Hippocampal formation (tissue), 2 donors: ENCODE measurements around the gene SLC25A24.
"Not testable (repeated sequence)": the region's sequence is repeated elsewhere in the genome, so short reads cannot be mapped to it uniquely, and the experiment has no call there.

Experiments
- DNase-seq, 2 donors: peaks; one replicate each; lab custom pipeline; 2025; lab: John Stamatoyannopoulos, UW

The SLC25A24 gene

DNA sequence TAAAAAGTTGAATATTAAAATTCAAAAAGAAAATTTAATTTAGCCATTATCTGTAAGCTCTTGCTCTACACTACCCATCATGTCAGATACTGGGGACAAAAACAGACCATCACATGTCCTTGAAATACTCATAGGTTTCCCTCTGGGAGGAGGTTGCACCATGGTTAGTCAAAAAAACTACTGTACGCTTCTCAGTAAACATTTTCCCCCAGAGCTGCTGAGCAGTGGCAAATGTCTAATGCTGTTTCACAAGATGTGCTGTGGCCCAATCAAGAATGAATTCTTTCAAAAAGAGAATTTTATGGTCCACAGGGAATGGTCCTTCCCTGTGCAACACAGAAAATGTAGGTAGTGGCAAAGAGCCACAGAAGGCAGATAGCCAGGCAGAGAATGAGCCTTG lies 6.1 kb downstream of the SLC25A24 start:
- DNase-seq: no peak

DNA sequence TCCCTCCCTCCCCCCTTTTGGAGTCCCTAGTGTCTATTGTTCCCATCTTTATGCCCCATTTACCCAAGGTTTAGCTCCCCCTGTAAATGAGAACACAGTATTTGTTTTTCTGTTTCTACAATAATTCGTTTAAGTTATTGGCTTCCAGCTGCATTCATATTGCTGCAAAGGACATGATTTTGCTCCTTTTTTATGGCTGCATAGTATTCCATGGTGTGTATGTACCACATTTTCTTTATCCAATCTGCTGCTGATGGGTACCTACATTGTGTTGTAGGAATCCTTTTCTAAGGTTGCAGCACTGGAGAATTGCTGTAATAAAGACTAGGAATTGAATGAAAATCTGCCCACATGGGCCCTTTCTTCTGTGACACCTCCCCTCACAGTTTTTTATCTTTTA lies 6.8 kb downstream of the SLC25A24 start:
- no peak for DNase-seq

DNA sequence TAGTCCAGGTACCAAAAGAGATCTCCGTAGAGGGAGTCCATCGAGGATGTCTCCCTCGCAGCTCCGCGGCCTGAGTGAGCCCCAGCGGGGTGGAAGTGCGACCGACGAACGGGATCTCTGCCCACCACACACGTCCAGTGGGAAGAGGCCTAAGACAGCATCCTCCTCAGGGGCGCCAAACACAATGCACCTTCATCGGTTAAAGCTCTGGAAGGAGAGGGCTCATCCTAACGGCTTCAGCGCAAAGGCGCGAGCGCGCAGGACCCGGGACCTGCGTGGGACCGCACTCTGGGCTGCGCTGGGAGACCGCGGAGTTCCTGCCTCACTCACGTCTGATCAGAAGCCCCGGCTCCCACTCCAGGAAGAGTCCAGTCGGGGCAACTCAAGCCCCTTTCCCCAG lies 7.6 kb downstream of the SLC25A24 start:
- no peak for DNase-seq

DNA sequence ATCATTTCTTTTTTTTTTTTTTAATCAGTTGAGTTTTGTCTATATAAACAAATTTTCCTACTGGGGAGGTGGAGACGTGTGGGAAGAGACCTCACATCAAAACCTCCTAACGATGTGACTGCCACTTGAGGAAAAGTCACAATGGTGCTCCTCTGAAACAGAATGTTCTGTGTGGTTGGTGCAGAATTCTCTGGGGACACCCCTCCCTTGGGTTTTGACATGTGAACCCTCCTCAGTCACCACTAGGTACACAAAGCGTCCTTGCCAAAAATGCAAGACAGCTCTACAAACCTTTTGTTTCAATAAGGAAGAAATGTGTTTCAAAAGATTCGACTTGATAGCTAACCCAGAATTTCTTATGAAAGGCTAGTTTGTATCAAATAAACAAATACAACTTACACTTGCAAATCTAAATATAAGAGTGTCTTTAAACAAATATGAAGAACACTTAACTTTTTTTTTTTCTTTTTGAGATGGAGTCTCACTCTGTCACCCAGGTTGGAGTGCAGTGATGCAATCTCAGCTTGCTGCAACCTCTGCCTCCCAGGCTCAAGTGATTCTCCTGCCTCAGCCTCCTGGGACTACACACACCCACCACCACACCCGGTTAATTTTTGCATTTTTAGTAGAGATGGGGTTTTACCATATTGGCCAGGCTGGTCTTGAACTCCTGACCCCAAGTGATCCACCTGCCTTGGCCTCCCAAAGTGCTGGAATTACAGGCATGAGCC lies 9.3 kb downstream of the SLC25A24 start:
- no peak for DNase-seq

- DNase-seq: no peak
Measured at GRCh38 chr1:108190001-108190634, 10.0 kb downstream of the SLC25A24 start.

DNA sequence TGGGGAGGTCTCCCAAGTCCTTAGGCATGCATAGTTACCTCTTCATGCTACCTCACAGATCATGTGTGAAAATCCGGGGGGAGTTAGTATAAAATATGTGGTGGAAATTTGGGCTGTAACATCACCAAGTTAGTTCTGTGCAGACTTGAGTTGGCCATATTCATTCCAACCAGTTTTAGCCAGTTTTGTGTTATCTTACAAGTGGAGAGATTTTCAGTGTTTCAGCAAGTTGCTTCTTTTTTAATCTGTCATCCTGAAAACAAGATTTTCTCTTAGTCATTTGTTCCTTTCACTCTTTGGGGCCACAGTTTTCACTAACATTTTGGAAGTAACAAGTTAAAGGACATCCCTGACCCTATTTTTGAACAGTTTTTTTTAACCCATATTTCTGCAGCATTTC lies 11.3 kb downstream of the SLC25A24 start:
- DNase-seq: no peak

- DNase-seq: no peak
Measured at GRCh38 chr1:108182959-108183700, 17.0 kb downstream of the SLC25A24 start.

DNA sequence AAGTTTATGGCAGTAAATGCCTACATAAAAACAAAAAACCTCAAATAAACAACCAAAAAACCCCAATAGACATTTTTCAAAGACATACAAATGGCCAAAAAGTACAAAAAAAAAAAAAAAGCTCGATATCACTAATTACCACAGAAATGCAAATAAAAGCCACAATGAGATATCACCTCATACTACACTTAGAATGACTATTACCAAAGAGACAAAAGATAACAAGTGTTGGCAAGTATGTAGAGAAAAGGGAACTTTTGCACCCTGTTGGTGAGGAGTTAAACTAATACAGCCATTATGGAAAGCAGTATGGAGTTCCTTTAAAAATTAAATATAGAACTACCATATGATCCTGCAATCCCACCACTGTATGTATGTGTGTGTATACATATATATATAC lies 21.1 kb downstream of the SLC25A24 start:
- DNase-seq: no peak

- not testable (repeated sequence) for DNase-seq
Measured at GRCh38 chr1:108162409-108162808, 37.7 kb downstream of the SLC25A24 start.

GRCh38 chr1:108159951-108160350 lies 40.2 kb downstream of the SLC25A24 start:
- not testable (repeated sequence) for DNase-seq

- DNase-seq: no peak
Measured at GRCh38 chr1:108158893-108159453, 41.2 kb downstream of the SLC25A24 start.

DNA sequence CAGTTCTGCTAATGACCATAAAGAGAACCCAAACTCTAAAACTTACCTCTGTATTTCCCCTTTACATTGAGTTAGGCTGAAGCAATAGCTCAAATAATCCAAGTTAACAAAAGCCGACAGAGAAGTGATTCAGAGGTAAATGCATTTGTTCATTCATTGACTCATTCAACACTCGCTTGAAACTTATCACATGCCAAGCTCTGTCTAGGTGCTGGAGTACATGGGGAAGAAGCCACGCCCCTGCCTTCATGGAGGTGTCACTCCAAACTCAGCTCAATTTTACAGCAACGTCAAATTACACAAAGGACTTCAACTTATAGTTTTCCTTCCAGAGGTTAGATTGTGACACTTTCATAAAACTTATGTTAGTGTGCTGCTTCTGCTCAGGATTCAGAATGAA lies 45.8 kb downstream of the SLC25A24 start:
- no peak for DNase-seq

- DNase-seq: no peak
Measured at GRCh38 chr1:108152782-108153222, 47.3 kb downstream of the SLC25A24 start.

- no peak for DNase-seq
Measured at GRCh38 chr1:108151548-108151947, 48.6 kb downstream of the SLC25A24 start.

GRCh38 chr1:108149796-108150467 lies 50.2 kb downstream of the SLC25A24 start:
- no peak for DNase-seq

DNA sequence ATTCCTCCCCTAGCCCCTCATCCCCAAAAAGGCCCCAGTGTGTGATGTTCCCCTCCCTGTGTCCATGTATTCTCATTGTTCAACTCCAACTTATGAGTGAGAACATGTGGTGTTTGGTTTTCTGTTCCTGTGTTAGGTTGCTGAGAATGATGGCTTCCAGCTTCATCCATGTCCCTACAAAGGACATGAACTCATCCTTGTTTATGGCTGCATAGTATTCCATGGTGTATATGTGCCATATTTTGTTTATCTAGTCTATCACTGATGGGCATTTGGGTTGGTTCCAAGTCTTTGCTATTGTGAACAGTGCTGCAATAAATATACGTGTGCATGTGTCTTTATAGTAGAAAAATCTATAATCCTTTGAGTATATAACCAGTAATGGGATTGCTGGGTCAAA lies 55.6 kb downstream of the SLC25A24 start:
- DNase-seq: not testable (repeated sequence)

GRCh38 chr1:108142773-108143394 lies 57.3 kb downstream of the SLC25A24 start:
- no peak for DNase-seq

GRCh38 chr1:108142258-108142657 lies 57.9 kb downstream of the SLC25A24 start:
- no peak for DNase-seq

GRCh38 chr1:108141621-108142020 lies 58.5 kb downstream of the SLC25A24 start:
- no peak for DNase-seq

- DNase-seq: no peak
Measured at GRCh38 chr1:108140936-108141335, 59.2 kb downstream of the SLC25A24 start.

DNA sequence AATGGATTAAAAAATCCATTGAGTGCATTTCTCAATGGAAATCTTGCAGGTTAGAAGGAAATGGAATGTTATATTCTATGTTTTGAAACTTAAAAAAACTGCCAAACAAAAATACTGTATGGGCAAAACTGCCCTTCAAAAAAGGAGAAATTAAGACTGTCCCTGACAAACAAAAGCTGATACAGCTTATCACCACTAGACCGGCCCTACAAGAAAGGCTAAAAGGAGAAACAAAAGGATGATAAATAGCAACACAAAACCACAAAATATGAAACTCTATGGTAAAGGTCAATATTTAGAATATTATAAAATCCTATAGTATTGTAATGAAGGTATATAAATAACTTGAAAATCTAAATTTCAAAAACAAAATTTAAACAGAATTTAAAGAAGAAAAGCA lies 60.0 kb downstream of the SLC25A24 start:
- DNase-seq: no peak

DNA sequence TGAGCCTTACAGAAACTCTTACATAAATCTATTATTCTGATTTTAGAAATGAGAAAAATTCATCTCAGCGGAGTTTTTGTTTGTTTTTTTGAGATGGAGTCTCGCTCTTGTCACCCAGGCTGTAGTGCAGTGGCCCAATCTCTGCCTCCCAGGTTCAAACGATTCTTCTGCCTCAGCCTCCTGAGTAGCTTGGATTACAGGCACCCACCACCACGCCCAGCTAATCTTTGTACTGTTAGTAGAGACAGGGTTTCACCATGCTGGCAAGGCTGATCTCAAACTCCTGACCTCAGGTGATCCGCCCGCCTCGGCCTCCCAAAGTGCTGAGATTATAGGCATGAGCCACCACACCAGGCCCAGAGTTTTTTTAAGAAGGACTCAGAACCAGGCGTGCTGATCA lies 60.6 kb downstream of the SLC25A24 start:
- not testable (repeated sequence) for DNase-seq
